ENCODE measurements around the gene ULK1. TPM values are rescaled to one million over a fixed set of nuclear protein-coding genes. Genes with fewer than 3 reads are reported as not detected.
"Not testable (repeated sequence)": the region's sequence is repeated elsewhere in the genome, so short reads cannot be mapped to it uniquely, and the experiment has no call there.

Gene ULK1
- total RNA-seq, 2 experiments from 2014 or later, result 85.0 to 91.6 TPM

DNA sequence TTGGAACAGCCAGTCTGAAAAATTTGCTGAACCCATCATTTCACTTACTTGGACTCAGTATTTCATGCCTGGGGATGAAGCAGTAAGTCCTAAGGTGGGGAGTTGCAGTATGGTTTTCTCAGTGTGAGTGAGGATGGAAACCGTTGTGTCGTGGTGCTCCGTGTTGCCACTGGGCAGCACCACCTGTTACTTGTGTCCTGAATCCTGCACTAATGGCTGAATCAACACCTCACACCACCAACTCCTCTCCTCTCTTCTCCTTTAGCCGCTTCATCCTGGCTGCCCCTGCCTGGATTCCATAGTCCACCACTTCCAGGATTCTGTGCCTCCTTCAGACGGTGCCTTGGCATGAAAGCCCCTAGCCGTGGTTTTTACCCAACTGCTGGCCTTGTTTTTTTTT lies 52.3 kb downstream of the ULK1 start:
- no peak overlapping the region for H3K4me3 Mint-ChIP-seq
- no peaks in the 10 kb centered on the region for H3K27me3 ChIP-seq (ENCODE audit: control insufficient read depth in 1 of 2, insufficient read depth in 2 of 2, low read length in 2 of 2)
- H3K36me3 Mint-ChIP-seq (ENCODE audit: low read depth), result peaks cover 17% of the 10 kb centered on the region
- H3K9me3 ChIP-seq (ENCODE audit: control insufficient read depth in 1 of 2, insufficient read depth in 1 of 2, low read length in 2 of 2), result peaks cover 0 to 13% of the 10 kb centered on the region in 2 experiments
- peaks cover 19% of the 10 kb centered on the region for H3K36me3 ChIP-seq (ENCODE audit: insufficient read depth, low read length)
- intact Hi-C loops (cut with DNase I, micrococcal nuclease), result loop anchor here in 1 of 2 experiments (10.0 kb wide), 1 partner anchor 112 kb away; no protein-coding TSS in a partner anchor
- DNase-seq, result peak in 1 of 14 experiments; percentile 12
- H3K4me1 Mint-ChIP-seq (ENCODE audit: low read depth), result peaks cover 29% of the 10 kb centered on the region
- ChIA-PET CTCF (no interaction called here), POLR2A (no interaction called here)
- peaks cover 32% of the 10 kb centered on the region for H3K4me1 ChIP-seq (ENCODE audit: insufficient read depth, low read length)
- no peak overlapping the region for H3K27ac Mint-ChIP-seq
- H3K27me3 Mint-ChIP-seq, result no peaks in the 10 kb centered on the region
- H3K9me3 Mint-ChIP-seq, result no peaks in the 10 kb centered on the region
- no peak for ATAC-seq (ENCODE audit: poor library complexity)
- no peak overlapping the region for H3K4me3 ChIP-seq (ENCODE audit: low read length)
- no peak for TF ChIP-seq CTCF (IDR thresholded peaks at IDR 0.05)
- no peak overlapping the region for H3K27ac ChIP-seq (ENCODE audit: low read depth in 1 of 2, low read length in 2 of 2)

DNA sequence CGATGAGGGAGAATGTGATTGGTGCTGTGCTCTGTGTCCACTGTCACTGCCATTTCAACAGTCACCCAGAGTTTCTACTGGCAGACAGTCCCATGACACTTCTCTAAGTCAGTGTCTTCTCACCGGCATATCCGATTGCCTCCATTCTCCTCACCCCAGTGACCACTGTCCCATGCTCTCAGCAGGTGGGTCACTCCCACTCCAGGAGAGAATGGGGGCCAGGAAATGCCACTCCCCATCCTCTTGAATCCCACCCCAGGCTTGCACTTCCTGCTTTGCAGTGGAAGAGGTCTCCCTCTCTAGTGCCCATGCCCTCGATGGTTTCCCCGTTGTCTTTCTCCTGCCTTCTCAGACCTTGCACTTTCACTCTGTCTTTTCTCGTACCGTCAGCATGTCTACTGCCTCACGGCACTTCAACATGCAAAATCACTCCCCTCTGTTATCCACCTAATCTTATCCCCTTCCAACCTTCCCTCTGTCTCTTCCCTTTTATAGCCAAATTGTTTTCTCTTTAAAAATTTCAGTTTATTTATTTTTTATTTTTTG lies 53.1 kb downstream of the ULK1 start:
- no peak for TF ChIP-seq CTCF (IDR thresholded peaks at IDR 0.05)
- Mint-ChIP-seq H3K27ac (peak overlapping the region; percentile 87), H3K36me3 (ENCODE audit: low read depth) (peaks cover 13% of the 10 kb centered on the region), H3K4me1 (ENCODE audit: low read depth) (peaks cover 30% of the 10 kb centered on the region), H3K27me3 (no peaks in the 10 kb centered on the region), H3K9me3 (no peaks in the 10 kb centered on the region), H3K4me3 (peak overlapping the region; percentile 17)
- Histone ChIP-seq H3K9me3 (ENCODE audit: control insufficient read depth in 1 of 2, insufficient read depth in 1 of 2, low read length in 2 of 2) (peaks cover 0 to 13% of the 10 kb centered on the region in 2 experiments), H3K27me3 (ENCODE audit: control insufficient read depth in 1 of 2, insufficient read depth in 2 of 2, low read length in 2 of 2) (no peaks in the 10 kb centered on the region), H3K36me3 (ENCODE audit: insufficient read depth, low read length) (peaks cover 14% of the 10 kb centered on the region), H3K27ac (ENCODE audit: low read depth in 1 of 2, low read length in 2 of 2) (no peak overlapping the region), H3K4me3 (ENCODE audit: low read length) (no peak overlapping the region), H3K4me1 (ENCODE audit: insufficient read depth, low read length) (peaks cover 40% of the 10 kb centered on the region)
- ChIA-PET CTCF (no interaction called here), POLR2A (no interaction called here)
- no peak for ATAC-seq (ENCODE audit: poor library complexity)
- intact Hi-C loops (cut with DNase I, micrococcal nuclease), result loop anchor here in 1 of 2 experiments (1.0 to 10.0 kb wide), 2 partner anchors 17 to 113 kb away; no protein-coding TSS in a partner anchor
- DNase-seq, result no peak

DNA sequence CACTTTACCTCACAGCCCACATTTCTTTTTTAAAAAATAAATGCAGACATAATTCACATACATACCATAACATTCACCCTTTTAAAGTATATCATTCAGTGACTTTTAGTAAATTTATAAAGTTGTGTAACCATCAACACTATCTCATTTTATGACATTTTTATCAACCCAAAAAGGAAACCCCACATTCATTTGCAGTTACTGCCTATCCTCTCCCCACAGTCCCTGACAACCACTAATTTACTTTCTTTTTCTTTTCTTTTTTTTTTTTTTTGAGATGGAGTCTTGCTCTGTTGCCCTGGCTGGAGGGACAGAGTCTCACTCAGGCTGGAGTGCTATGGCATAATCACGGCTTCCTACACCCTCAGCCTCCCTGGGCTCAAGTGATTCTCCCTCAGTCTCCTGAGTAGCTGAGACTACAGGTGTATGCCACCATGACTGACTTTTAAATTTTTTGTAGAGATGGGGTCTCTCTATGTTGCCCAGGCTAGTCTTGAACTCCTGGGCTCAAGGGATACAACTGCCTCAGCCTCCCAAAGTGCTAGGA lies 53.8 kb downstream of the ULK1 start:
- Histone ChIP-seq H3K36me3 (ENCODE audit: insufficient read depth, low read length) (peaks cover 10% of the 10 kb centered on the region), H3K27ac (ENCODE audit: low read depth in 1 of 2, low read length in 2 of 2) (peak overlapping the region; percentile 16 to 48), H3K4me3 (ENCODE audit: low read length) (no peak overlapping the region), H3K9me3 (ENCODE audit: control insufficient read depth in 1 of 2, insufficient read depth in 1 of 2, low read length in 2 of 2) (peaks cover 0 to 13% of the 10 kb centered on the region in 2 experiments), H3K27me3 (ENCODE audit: control insufficient read depth in 1 of 2, insufficient read depth in 2 of 2, low read length in 2 of 2) (no peaks in the 10 kb centered on the region), H3K4me1 (ENCODE audit: insufficient read depth, low read length) (peaks cover 41% of the 10 kb centered on the region)
- H3K4me3 Mint-ChIP-seq, result peak overlapping the region; percentile 81
- intact Hi-C loops (cut with DNase I, micrococcal nuclease), result loop anchor here in 1 of 2 experiments (1.0 to 10.0 kb wide), 2 partner anchors 18 to 113 kb away; no protein-coding TSS in a partner anchor
- no peaks in the 10 kb centered on the region for H3K9me3 Mint-ChIP-seq
- ChIA-PET CTCF (interaction anchor here (1.0 kb wide), 1 partner anchor 193 kb away, joined by 3 read pairs; no protein-coding TSS in a partner anchor), POLR2A (no interaction called here)
- no peak for ATAC-seq (ENCODE audit: poor library complexity)
- peak in 1 of 14 experiments; percentile 27 for DNase-seq
- H3K27me3 Mint-ChIP-seq, result no peaks in the 10 kb centered on the region
- H3K4me1 Mint-ChIP-seq (ENCODE audit: low read depth), result peaks cover 37% of the 10 kb centered on the region
- H3K27ac Mint-ChIP-seq, result peak overlapping the region; percentile 87
- no peak for TF ChIP-seq CTCF (IDR thresholded peaks at IDR 0.05)
- H3K36me3 Mint-ChIP-seq (ENCODE audit: low read depth), result peaks cover 13% of the 10 kb centered on the region

DNA sequence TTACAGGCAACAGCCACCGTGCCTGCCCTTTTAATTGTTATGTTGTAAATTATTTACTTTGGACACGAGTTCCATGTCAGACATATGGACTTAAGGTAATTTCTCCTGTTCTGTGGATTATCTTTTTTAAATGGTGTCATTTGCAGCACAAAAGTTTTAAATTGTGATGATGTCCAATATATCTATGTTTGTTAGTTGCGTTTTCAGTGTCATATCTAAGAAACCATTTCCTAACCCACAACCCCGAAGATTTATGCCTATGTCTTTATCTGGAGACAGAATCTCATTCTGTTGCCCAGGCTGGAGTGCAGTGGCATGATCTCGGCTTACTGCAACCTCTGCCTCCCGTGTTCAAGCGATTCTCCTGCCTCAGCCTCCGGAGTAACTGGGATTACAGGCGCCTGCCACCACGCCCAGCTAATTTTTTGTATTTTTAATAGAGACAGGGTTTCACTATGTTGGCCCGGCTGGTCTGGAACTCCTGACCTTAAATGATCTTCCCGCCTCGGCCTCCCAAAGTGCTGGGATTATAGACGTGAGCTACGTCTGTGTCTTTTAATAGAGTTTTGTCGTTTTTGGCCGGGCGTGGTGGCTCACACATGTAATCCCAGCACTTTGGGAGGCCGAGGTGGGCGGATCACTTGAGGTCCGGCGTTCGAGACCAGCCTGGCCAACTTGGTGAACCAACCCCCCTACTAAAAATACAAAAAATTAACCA lies 54.5 kb downstream of the ULK1 start:
- intact Hi-C loops (cut with DNase I, micrococcal nuclease), result loop anchor here (1.0 to 10.0 kb wide), 5 partner anchors 19 to 114 kb away; partner anchors contain the start of genes PUS1 (in 1 of the 2) and ULK1 (in 1 of the 2)
- peaks cover 0 to 13% of the 10 kb centered on the region in 2 experiments for H3K9me3 ChIP-seq (ENCODE audit: control insufficient read depth in 1 of 2, insufficient read depth in 1 of 2, low read length in 2 of 2)
- peak overlapping the region; percentile 81 for H3K4me3 Mint-ChIP-seq
- peak in 2 of 14 experiments; percentile 32 to 37 for DNase-seq
- not testable (repeated sequence) for ATAC-seq (ENCODE audit: poor library complexity); H3K36me3 ChIP-seq (ENCODE audit: insufficient read depth, low read length); H3K36me3 Mint-ChIP-seq (ENCODE audit: low read depth); H3K27me3 ChIP-seq (ENCODE audit: control insufficient read depth in 1 of 2, insufficient read depth in 2 of 2, low read length in 2 of 2); H3K27me3 Mint-ChIP-seq; H3K9me3 Mint-ChIP-seq
- POLR2A ChIA-PET, result interaction anchor here (0.6 to 1.5 kb wide), 7 partner anchors 12 to 238 kb away, joined by 3 to 10 read pairs (median 4); partner anchors contain the start of genes PUS1 and SFSWAP
- CTCF ChIA-PET, result interaction anchor here (1.0 to 2.3 kb wide), 2 partner anchors 20 to 193 kb away, joined by 3 to 19 read pairs; partner anchors contain the start of gene PUS1
- H3K4me3 ChIP-seq (ENCODE audit: low read length), result peak overlapping the region; percentile 59
- peaks cover 43% of the 10 kb centered on the region for H3K4me1 Mint-ChIP-seq (ENCODE audit: low read depth)
- peak overlapping the region; percentile 48 to 70 for H3K27ac ChIP-seq (ENCODE audit: low read depth in 1 of 2, low read length in 2 of 2)
- peaks cover 44% of the 10 kb centered on the region for H3K4me1 ChIP-seq (ENCODE audit: insufficient read depth, low read length)
- H3K27ac Mint-ChIP-seq, result peak overlapping the region; percentile 87
